22Rv1 (cell line): ENCODE results near the gene ATXN10.

Experiments
- H3K27ac ChIP-seq: fragments of 450-650 bp; 2 replicates; pipeline ENCODE4 v1.5.1; 2017
- CTCF ChIP-seq: fragments of 450-650 bp; IDR thresholded peaks from 2 replicates; pipeline ENCODE4 v1.5.1; 2017; ENCODE audit warnings: mild to moderate bottlenecking
- ZFX ChIP-seq: fragments of 450-650 bp; IDR thresholded peaks from 2 replicates; pipeline ENCODE4 v1.6.1; 2017; ENCODE audit warnings: antibody characterized with exemption, borderline replicate concordance

Gene ATXN10

GRCh38 chr22:45887202-45888131 lies 215.8 kb downstream of the ATXN10 start:
- no peak overlapping the region for H3K27ac ChIP-seq
- no peak for TF ChIP-seq CTCF
- no peak for TF ChIP-seq ZFX

- no peak for TF ChIP-seq CTCF
- no peak for TF ChIP-seq ZFX
- H3K27ac ChIP-seq: no peak overlapping the region
Measured at GRCh38 chr22:45888221-45889092, 216.8 kb downstream of the ATXN10 start.

GRCh38 chr22:45889093-45889538 lies 217.5 kb downstream of the ATXN10 start:
- TF ChIP-seq ZFX: no peak
- TF ChIP-seq CTCF: no peak
- no peak overlapping the region for H3K27ac ChIP-seq

- H3K27ac ChIP-seq: no peak overlapping the region
- TF ChIP-seq ZFX: no peak
- no peak for TF ChIP-seq CTCF
Measured at GRCh38 chr22:45889539-45890350, 218.1 kb downstream of the ATXN10 start.

GRCh38 chr22:45890351-45890635 lies 218.7 kb downstream of the ATXN10 start:
- TF ChIP-seq CTCF (no peak), ZFX (no peak)
- H3K27ac ChIP-seq: no peak overlapping the region

GRCh38 chr22:45891021-45891421 lies 219.4 kb downstream of the ATXN10 start:
- TF ChIP-seq ZFX: no peak
- no peak for TF ChIP-seq CTCF

More at GRCh38 chr22:45891021-45891421, 219.4 kb downstream of the ATXN10 start:
- no peak overlapping the region for H3K27ac ChIP-seq
